Measurements from ENCODE around the gene MEIOSIN.
"Not testable (repeated sequence)": the region's sequence is repeated elsewhere in the genome, so short reads cannot be mapped to it uniquely, and the experiment has no call there.

The MEIOSIN gene

DNA sequence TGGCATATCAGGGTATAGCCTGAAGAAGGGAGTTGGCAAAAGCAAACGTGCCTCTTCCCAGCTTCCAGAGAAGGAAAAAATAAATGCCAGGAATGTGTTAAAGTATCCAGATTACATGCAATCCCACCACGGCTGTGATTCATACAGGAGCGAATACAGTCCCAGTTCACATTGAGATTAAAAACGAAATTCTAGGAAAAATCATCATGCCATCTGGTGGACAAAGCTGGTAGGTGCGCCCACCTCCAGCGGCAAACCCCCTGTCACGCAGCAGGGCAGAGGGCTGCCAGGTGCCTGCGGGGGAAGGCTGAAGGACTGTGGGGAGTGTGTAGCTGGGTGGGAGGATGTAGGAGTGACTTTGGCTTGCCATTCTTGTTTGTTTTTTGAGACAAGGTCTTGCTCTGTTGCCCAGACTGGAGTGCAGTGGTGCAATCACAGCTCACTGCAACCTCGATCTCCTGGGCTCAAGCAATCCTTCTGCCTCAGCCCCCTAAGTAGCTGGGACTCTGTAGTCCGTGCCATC lies 65.8 kb downstream of the MEIOSIN start:
- DNase-seq (ENCODE audit: low read depth in 2 of 2): peak in 1 of 2 donors; percentile 38

GRCh38 chr19:45799541-45799940 lies 66.3 kb downstream of the MEIOSIN start:
- not testable (repeated sequence) for DNase-seq (ENCODE audit: low read depth in 2 of 2)

DNA sequence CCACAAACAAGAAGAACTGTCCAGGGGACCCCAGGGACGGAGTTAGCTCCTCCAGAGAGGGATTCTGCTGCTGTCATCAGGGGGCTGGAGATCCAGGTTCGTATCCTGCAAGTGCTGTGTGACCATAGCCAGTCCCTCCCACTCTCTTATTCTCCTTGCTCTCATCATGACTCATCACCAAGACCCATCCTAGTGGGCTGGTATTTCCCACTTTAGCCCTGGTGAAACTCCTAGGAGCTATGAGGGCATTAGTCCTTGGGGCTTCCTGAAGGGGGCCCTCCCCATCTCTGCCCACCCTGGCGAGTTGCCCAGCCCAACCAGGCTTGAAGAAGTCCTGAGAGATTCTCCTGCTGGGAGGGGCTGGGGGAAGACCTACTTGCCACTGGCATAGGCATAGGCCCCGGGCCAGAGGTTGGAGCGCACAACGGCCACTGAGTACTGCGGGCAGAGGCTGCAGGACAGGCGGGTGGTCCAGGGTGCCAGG lies 66.9 kb downstream of the MEIOSIN start:
- DNase-seq (ENCODE audit: low read depth in 2 of 2): no peak

DNA sequence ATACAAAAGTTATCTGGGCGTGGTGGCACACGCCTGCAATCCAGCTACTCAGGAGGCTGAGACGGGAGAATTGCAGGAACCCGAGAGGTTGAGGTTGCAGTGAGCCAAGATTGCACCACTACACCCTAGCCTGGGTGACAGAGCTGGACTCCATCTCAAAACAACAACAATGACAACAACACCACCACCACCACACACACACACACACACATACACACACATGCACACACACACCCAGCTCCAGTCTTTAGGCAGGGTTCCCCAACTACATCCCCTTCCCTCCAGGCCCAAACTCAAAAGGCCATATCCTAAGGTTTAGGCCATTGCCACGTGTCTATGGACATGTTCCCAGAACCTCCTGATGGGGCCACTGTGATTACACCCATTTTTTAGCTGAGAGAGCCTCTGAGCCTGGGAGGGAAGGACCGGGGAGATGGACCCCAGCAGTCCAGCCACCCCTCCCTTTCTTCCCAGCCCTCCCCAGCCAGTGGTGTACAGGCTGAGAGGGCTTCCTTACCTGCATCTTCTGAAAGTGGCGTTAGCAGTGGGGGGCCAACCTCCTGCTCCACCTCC lies 68.5 kb downstream of the MEIOSIN start:
- no peak for DNase-seq (ENCODE audit: low read depth in 2 of 2)

DNA sequence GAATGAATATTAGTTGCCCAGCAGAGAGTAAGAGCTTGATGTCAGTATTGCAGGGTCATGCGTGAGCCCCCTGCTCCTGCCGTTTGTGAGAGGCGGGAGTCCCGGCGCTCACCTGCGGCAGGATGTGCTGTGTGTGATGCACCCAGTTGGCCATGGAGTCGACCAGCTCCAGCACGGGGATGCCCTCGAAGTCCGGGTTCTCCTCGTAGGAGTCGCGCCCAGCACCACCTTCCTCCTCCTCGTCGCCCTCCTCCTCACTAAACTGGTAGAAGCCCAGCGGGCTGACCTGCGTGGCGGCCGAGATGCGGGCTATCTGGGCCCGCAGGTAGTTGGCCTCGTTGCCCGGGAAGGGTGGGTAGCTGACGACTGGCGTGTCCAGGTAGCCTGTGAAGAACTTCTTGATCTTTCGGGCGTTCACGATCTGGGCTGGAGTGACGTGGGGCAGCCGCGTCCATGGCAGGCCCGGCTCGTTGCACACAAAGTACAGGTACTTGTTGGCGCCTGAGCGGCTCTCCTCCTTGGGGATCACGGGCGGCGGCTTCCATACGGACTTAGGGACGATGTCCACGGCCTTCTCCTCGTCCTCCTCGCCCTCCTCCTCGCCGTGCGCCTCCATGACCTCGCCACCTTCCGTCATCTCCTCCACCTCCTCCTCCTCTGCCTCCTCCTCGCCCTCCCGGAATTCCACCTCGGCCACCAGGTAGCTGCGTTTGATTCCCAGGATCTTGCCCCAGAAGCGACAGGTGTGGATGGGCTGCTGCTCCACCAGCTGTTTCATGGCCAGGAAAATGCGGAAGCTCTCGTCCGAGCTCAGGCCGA lies 71.1 kb downstream of the MEIOSIN start:
- no peak for DNase-seq (ENCODE audit: low read depth in 2 of 2)

DNA sequence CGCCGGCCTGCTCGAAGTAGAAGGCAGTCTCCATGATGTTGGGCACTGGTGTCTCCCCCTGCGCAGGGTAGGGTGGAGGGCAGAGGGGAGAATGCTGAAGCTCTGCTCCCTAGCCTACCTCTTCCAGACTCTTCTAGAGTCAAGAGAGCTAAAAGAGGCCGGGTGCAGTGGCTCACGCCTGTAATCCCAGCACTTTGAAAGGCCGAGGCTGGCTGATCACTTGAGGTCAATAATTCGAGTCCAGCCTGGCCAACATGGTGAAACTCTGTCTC lies 71.7 kb downstream of the MEIOSIN start:
- DNase-seq (ENCODE audit: low read depth in 2 of 2): no peak

DNA sequence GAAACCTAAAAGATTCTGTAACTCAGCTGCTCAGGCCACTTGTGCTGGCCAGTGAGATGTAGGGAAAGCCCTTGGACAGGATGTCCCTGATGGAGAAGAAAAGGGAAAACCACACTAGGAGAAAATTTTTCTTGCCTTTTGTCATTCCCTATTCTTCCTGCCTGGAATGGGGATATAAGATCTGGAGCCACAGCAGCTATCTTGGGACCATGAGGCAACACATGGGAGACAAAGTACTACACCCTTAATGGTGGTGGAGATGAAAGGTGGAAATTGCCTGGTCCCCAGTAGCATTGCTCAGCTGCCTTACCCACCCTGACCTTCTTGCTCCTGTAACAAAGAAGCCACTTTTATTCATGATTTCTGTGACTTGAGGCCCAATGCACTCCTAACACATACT lies 72.5 kb downstream of the MEIOSIN start:
- DNase-seq (ENCODE audit: low read depth in 2 of 2): no peak

GRCh38 chr19:45809643-45810159 lies 76.5 kb downstream of the MEIOSIN start:
- no peak for DNase-seq (ENCODE audit: low read depth in 2 of 2)

DNA sequence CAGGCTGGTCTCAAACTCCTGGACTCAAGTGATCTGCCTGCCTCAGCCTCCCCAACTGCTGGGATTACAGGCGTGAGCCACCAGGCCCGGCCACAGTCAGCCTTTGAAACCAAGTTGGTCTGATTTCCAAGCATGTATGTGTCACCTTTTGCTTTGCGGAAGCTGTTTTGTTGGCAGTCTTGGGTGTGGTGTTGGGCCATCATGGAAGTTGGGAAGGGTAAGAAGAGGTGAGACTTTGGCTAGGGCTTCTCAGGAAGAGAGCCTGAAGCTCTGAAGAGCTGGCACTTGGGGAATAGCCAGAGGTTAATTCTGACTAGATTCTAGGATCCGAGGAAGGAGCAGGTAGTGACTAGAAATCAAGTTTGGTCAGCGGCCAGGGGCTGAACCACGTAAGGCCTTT lies 79.1 kb downstream of the MEIOSIN start:
- DNase-seq (ENCODE audit: low read depth in 2 of 2): no peak

Measured in stimulated activated CD8-positive, alpha-beta memory T cell treated with anti-CD3 and anti-CD28 coated beads, Interleukin-2, amount 100 ng/mL, for 48 hours (primary cell).